PC-9 (cell line): ENCODE measurements around the gene KCNJ6.

Experiments used
- CTCF ChIP-seq: fragments of 200-600 bp; sonication (generic); conservative IDR thresholded peaks from 2 replicates; pipeline ENCODE4 v1.6.1; 2017; ENCODE audit warnings: mixed run types, antibody characterized with exemption, mild to moderate bottlenecking, moderate library complexity
- EZH2 ChIP-seq: fragments of 200-600 bp; sonication (generic); IDR thresholded peaks from 2 replicates; pipeline ENCODE4 v1.8.0; 2017; ENCODE audit warnings: antibody characterized with exemption, low read depth

- no peak for TF ChIP-seq CTCF
- TF ChIP-seq EZH2, result no peak
Measured at GRCh38 chr21:37762606-37763005, 153.7 kb downstream of the KCNJ6 start.
